ENCODE results near the gene PMPCA. TPM values are rescaled to one million over a fixed set of nuclear protein-coding genes. Genes with fewer than 3 reads are reported as not detected.

Gene PMPCA
- total RNA-seq, 1 experiment from 2014 or later: 103 TPM

- DNase-seq (ENCODE audit: low spot score) (peak; percentile 28), ATAC-seq (no peak)
- no peaks in the 10 kb centered on the region for H3K9me3 Mint-ChIP-seq
- CTCF ChIA-PET: interaction anchor here (0.8 to 2.0 kb wide), 3 partner anchors 15 to 53 kb away, joined by 3 to 7 read pairs (median 7); no protein-coding TSS in a partner anchor
- TF ChIP-seq E2F5 (CRISPR knock-in tag; IDR thresholded peaks at IDR 0.05) (0 out of 2 replicates have a peak, but pooled peaks have one; percentile 22), PRDM15 (CRISPR knock-in tag; IDR thresholded peaks at IDR 0.05) (0 out of 2 replicates have a peak, but pooled peaks have one; percentile 40), JUN (CRISPR knock-in tag; IDR thresholded peaks at IDR 0.05) (0 out of 2 replicates have a peak, but pooled peaks have one; percentile 43), NR3C1 (CRISPR knock-in tag; conservative IDR thresholded peaks at IDR 0.05; ENCODE audit: low read depth) (no peak), ATF1 (CRISPR knock-in tag; IDR thresholded peaks at IDR 0.05) (0 out of 2 replicates have a peak, but pooled peaks have one; percentile 52)
- peak overlapping the region; percentile 88 for H3K4me3 Mint-ChIP-seq
- H3K4me1 Mint-ChIP-seq: peaks cover 9% of the 10 kb centered on the region
- peaks cover 35% of the 10 kb centered on the region for H3K36me3 Mint-ChIP-seq
- peak overlapping the region; percentile 90 for H3K27ac Mint-ChIP-seq
- POLR2A ChIA-PET: interaction anchor here (0.5 kb wide), 1 partner anchor 10 kb away, joined by 3 read pairs; no protein-coding TSS in a partner anchor
- H3K27me3 Mint-ChIP-seq (ENCODE audit: low read depth): no peaks in the 10 kb centered on the region
Measured at GRCh38 chr9:136399176-136400037, 11.1 kb upstream of the PMPCA start.

- H3K4me1 Mint-ChIP-seq: peaks cover 9% of the 10 kb centered on the region
- peak within 1 kb of the TSS; percentile 88 for H3K4me3 Mint-ChIP-seq
- H3K27me3 Mint-ChIP-seq (ENCODE audit: low read depth): no peaks in the 10 kb centered on the region
- ChIA-PET CTCF (interaction anchor here (0.6 to 2.1 kb wide), 17 partner anchors 9 to 286 kb away, joined by 3 to 18 read pairs (median 4); partner anchors contain the start of genes DNLZ, ENTR1 and PMPCA), POLR2A (interaction anchor here (0.7 to 1.5 kb wide), 3 partner anchors 10 to 58 kb away, joined by 3 to 4 read pairs (median 3); no protein-coding TSS in a partner anchor)
- ATAC-seq (peak; percentile 89), DNase-seq (ENCODE audit: low spot score) (peak; percentile 91)
- H3K36me3 Mint-ChIP-seq: peaks cover 38% of the 10 kb centered on the region
- peak within 1 kb of the TSS; percentile 90 for H3K27ac Mint-ChIP-seq
- no peaks in the 10 kb centered on the region for H3K9me3 Mint-ChIP-seq
- 0 out of 2 replicates have a peak, but pooled peaks have one; percentile 33 for TF ChIP-seq ERG (CRISPR knock-in tag; IDR thresholded peaks at IDR 0.05)
- no peak for TF ChIP-seq PRDM15 (CRISPR knock-in tag; IDR thresholded peaks at IDR 0.05)
- TF ChIP-seq NFYB (CRISPR knock-in tag; conservative IDR thresholded peaks at IDR 0.05; ENCODE audit: low read depth): no peak; the same call in 1 of the 2 replicates
- TF ChIP-seq ZSCAN18 (CRISPR knock-in tag; IDR thresholded peaks at IDR 0.05): no peak
- no peak for TF ChIP-seq CDX4 (CRISPR knock-in tag; IDR thresholded peaks at IDR 0.05; ENCODE audit: borderline replicate concordance)
- TF ChIP-seq AFF4 (CRISPR knock-in tag; IDR thresholded peaks at IDR 0.05; ENCODE audit: borderline replicate concordance): no peak
- TF ChIP-seq ZNF396 (CRISPR knock-in tag; IDR thresholded peaks at IDR 0.05; ENCODE audit: borderline replicate concordance): no peak
- TF ChIP-seq ZNF121 (CRISPR knock-in tag; IDR thresholded peaks at IDR 0.05): no peak
- TF ChIP-seq TCF7 (CRISPR knock-in tag; IDR thresholded peaks at IDR 0.05; ENCODE audit: low read depth): no peak
Measured at GRCh38 chr9:136400038-136400834, 10.2 kb upstream of the PMPCA start, which contains the start of gene SNAPC4. TSS of gene SNAPC4 (minus strand) at chr9:136400170. CDS start at chr9:136398428, 1,742 bp downstream.
